T-helper 2 cell treated with Interferon-gamma antibody and Interleukin-4, amounts not matched to agents 100 ng/mL and 5 ng/mL, for 36 hours (primary cell): ENCODE data around the gene YY1. TPM values are rescaled to one million over a fixed set of nuclear protein-coding genes. Genes with fewer than 3 reads are reported as not detected.

Experiments used
- intact Hi-C: fragments of 100-400 bp; cut with micrococcal nuclease; formaldehyde crosslinking; loops from one replicate; pipeline ENCODE4 v1.15.1; 2023
- total RNA-seq: library from RNA; stranded (reverse); gene quantifications from 2 replicates; pipeline ENCODE4 v1.2.3, GENCODE V29; 2022

Gene YY1
- total RNA-seq, 1 donor from 2014 or later = 97.6 TPM

GRCh38 chr14:100239840-100240667 is 1.1 kb downstream of the YY1 start:
- intact Hi-C loops = loop anchor here (1.0 to 10.0 kb wide), 4 partner anchors 45 to 755 kb away; partner anchors contain the start of genes CCDC85C, CCNK and SETD3

DNA sequence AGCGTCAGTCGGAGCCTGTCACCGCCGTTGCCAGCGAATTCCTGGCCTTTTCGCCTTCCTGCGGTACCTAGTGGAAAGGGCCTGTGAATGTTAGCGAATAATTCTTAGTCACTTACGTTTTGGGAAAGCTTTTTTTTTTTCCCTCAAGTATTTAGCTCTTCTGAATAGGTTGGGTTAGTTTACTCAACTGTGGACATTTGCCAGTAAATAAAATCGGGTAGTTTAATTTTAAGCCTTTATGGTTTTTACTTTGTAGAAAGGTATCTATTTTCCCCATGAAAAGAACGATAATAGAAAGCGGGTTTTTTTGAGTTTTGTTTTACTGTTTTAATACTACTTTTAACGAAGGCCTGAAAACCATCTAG is 1.7 kb downstream of the YY1 start:
- intact Hi-C loops = loop anchor here (1.0 kb wide), 1 partner anchor 45 kb away; no protein-coding TSS in a partner anchor

- intact Hi-C loops = no loop called here
Measured at GRCh38 chr14:100241279-100241678, 2.3 kb downstream of the YY1 start.

- intact Hi-C loops = no loop called here
Measured at GRCh38 chr14:100243020-100243419, 4.1 kb downstream of the YY1 start.

GRCh38 chr14:100246809-100247428 is 8.0 kb downstream of the YY1 start:
- intact Hi-C loops = no loop called here

DNA sequence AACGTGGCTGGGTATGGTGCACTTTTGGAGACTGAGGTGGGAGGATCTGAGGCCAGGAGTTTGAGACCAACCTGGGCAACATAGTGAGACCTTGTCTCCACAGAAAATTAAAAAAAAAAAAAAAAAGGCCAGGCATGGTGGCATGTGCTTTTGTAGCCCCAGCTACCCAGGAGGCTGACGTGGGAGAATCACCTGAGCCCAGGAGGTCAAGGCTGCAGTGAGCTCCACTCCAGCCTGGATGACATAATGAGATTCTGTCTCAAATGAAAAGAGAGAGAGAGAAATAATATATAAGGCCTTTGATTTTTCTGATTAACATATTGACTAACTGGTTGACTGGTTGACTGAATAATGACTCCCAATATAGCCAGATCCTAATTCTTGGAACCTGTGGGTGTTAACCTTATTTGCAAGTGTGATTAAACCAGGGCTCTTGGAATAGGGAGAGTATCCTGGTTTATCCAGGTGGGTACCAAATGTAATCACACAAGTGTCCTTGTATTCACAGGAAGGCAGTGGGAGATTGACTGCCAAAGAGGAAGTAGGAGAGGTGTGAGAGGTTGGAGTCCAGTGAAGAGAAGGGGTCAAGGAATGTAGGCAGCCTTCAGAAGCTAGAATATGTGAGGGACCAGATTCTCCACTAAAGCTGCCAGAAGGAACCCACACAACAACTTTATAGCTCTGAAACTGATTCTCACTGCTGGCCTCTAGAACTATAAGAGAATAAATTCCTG is 12.0 kb downstream of the YY1 start:
- intact Hi-C loops = no loop called here

GRCh38 chr14:100252684-100253083 is 13.7 kb downstream of the YY1 start:
- intact Hi-C loops = no loop called here

DNA sequence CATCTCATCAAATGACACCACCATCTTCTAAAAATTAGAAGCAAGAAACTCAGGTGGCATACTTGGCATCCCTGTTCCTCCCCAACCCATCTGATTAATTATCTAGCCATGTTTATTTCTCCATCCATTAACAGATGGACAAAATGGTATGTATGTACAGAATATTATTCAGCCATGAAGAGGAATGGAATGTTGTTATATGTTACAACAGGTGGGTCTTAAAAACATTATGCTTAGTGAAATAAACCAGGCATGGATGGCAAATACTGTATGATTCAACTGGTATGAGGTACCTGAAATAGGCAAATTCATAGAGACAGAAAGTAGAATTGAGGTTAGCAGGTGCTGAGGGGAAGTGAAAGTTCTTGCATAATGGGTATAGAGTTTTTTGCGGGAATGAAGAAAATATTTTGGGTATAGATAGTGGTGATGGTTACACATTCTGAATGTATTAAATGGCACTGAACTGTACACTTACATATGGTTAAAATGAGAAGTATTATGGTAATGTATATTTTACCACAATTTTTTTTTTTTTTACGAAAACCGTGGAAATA is 17.5 kb downstream of the YY1 start:
- intact Hi-C loops = no loop called here

- intact Hi-C loops = no loop called here
Measured at GRCh38 chr14:100261621-100262020, 22.7 kb downstream of the YY1 start.

DNA sequence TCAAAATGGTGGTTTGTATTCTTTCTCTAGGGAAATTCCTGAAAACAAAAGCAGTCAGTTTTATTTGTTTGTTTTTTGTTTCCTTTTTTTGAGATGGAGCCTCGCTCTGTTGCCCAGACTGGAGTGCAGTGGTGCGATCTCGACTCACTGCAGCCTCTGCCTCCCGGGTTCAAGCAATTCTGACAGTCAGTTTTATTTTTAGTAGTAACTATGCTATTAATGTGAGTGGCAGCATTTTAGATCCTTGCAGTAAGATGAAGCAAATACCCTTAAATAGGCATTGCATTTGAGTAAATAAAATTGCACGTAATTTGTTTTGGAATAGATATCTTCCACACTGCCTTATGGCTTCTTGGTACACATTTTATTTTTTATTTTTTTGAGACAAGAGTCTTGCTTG is 23.6 kb downstream of the YY1 start:
- intact Hi-C loops = no loop called here

- intact Hi-C loops = no loop called here
Measured at GRCh38 chr14:100263141-100263540, 24.2 kb downstream of the YY1 start.

GRCh38 chr14:100267990-100268389 is 29.0 kb downstream of the YY1 start:
- intact Hi-C loops = no loop called here

DNA sequence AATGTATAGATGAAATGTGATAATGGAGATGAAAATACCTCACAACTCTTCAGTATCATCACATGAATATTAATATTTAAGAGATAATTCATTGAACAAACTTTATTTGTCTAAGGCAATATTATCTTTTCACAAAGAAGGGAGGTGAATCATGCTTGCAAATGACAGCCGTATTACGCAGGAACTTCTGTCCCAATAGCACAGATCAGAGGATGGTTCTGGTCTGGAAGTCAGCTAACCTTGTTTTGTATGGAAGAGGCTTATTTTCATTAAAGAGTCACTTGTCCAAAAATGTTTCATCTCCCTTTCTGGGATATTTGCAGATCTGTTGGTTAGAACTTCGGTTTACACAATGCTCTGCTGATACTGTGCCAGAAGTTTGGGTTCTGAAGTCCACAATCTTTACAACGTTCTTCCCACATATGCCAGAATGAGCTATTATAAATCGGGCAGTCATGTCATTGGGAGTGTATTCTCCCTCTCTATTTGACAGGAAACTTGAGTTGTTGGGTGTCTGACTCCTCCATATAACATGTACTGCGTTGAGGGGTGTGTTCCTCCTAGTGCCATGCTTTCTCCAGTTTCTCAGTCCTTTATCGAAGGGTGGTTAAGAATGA is 29.8 kb downstream of the YY1 start:
- intact Hi-C loops = no loop called here

GRCh38 chr14:100271247-100271939 is 32.4 kb downstream of the YY1 start:
- intact Hi-C loops = no loop called here

GRCh38 chr14:100274250-100274649 is 35.3 kb downstream of the YY1 start:
- intact Hi-C loops = no loop called here

- intact Hi-C loops = no loop called here
Measured at GRCh38 chr14:100275214-100275613, 36.3 kb downstream of the YY1 start.

GRCh38 chr14:100278702-100279101 is 39.8 kb downstream of the YY1 start:
- intact Hi-C loops = no loop called here

DNA sequence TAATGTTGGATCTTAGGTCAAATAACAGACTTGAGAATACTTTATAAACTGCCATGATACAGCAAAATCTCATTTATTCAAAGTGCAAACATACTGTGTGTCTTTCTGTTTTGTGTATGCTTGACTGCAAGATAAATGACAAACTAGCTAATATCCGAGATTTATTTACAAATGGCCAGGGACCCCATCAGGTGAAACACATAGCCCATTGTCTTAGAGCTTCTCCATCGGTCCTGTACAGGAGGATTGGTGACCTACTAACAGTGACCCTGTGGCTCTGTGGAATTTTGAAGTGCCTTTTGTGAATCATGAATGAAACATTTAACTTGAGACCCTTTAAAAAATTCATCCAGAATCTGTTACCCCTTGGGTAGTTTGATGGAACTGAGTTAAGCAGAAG is 40.2 kb downstream of the YY1 start:
- intact Hi-C loops = no loop called here

GRCh38 chr14:100279563-100279962 is 40.6 kb downstream of the YY1 start:
- intact Hi-C loops = no loop called here

DNA sequence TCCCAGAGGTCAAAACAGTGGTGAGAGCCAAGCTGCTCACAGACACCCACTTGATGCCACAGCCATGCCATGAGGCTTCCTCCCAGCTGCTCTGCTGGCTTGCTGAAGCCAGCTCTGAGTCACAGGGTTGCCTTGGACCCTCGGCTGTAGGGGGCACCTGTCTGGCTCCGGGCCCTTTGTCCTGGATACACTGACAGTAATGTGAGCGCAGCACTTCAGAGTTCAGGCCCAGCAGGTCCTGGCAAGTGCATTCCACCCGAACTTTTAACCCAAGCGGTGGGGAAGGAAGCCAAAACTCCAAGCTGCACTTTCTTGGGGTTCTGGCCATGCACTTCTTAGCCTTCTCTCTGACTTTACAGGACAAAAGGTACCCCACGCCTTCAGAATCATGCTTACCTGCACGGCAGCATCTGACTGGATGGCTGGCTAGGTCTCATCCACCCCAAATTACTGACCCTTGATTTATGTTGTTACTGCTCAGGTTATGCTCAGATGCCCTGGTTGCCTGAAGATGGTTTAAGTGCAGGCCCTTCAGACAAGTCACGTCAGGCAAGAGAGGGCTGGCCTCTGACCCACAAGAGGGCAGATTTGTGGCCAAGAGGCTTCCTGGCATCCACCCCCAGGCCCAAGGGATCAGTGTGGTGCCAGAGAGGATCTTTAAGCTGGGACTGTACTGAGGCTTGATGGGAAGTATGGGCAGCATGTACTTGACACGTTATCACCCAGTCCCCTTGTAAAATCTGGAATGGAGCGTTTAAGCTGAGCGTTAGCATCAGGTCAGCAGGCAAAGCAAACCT is 42.5 kb downstream of the YY1 start:
- intact Hi-C loops = no loop called here
